HepG2 (cell line): ENCODE measurements around the gene NEURL1B. TPM values are rescaled to one million over a fixed set of nuclear protein-coding genes. Genes with fewer than 3 reads are reported as not detected.

Experiments
- ATAC-seq: fragments of 200-7000 bp; cut with Tn5 transposase; 3 replicates; pipeline ENCODE4 v1.9.1; 2020; ENCODE audit warnings: mild to moderate bottlenecking, moderate library complexity
- BruUV-seq: library from RNA; stranded (reverse); fragments of 400-500 nt; replicated peaks from 2 replicates; lab custom pipeline; 2021; lab: Mats Ljungman, UMichigan
- CTCF ChIA-PET: fragments of 300-600 bp; formaldehyde crosslinking; extraction: SDS; loops from one replicate; lab custom pipeline; 2021; ENCODE audit warnings: low total read pairs, inconsistent platforms, low intra/inter-chr PET ratio; lab: Yijun Ruan, JAX
- POLR2A ChIA-PET: fragments of 350-600 bp; sonication (Branson Sonifier 250); formaldehyde crosslinking; loops from one replicate; lab custom pipeline; 2020; ENCODE audit warnings: antibody characterized with exemption, inconsistent platforms; lab: Yijun Ruan, JAX
- DNase-seq: peaks from one replicate; pipeline ENCODE4 v3.0.0-alpha.2; 2015; ENCODE audit warnings: low spot score
- FAIRE-seq: peaks from 3 replicates; lab custom pipeline; 2011; peaks lifted over from hg19 to GRCh38; lab: Jason Lieb, UNC
- H2AFZ ChIP-seq: one replicate; pipeline ENCODE4 v1.6.1; 2011; ENCODE audit warnings: low read length, inconsistent platforms
- H3K27ac ChIP-seq: fragments of 300-600 bp; 3 replicates; pipeline ENCODE4 v1.8.0; 2011; ENCODE audit warnings: mixed run types, mild to moderate bottlenecking, mixed read lengths, low read length, inconsistent platforms; ENCODE audit not compliant: insufficient read depth; ENCODE audit errors: extremely low read length
- H3K27me3 ChIP-seq, 2 experiments: fragments of 200-600 bp in 1 of 2; 2 replicates in 1 of 2; 3 replicates in 1 of 2; pipeline versions ENCODE4 v1.6.0 to v1.8.0; 2011; ENCODE audit warnings: low read length in 2 of 2, mild to moderate bottlenecking in 2 of 2, moderate library complexity in 2 of 2, inconsistent platforms in 1 of 2; ENCODE audit not compliant: insufficient read depth in 2 of 2, control insufficient read depth in 1 of 2
- H3K36me3 ChIP-seq, 2 experiments: fragments of 200-600 bp in 1 of 2; replicated peaks in 1 of 2; 2 replicates in 1 of 2; 3 replicates in 1 of 2; pipeline versions ENCODE4 v1.5.1 to v1.8.0; 2011; ENCODE audit warnings: low read length in 2 of 2, inconsistent platforms in 1 of 2; ENCODE audit not compliant: insufficient read depth in 2 of 2, control insufficient read depth in 1 of 2
- H3K4me1 ChIP-seq: 2 replicates; pipeline ENCODE4 v1.5.1; 2012; ENCODE audit warnings: low read length, inconsistent platforms; ENCODE audit not compliant: insufficient read depth
- H3K4me2 ChIP-seq: 2 replicates; pipeline ENCODE4 v1.6.0; 2011; ENCODE audit warnings: low read depth, low read length, inconsistent platforms
- H3K4me3 ChIP-seq, 3 experiments: fragments of 200-600 bp in 1 of 3; sonication (generic), shearing (Covaris generic) in 1 of 3; replicated peaks in 1 of 3; 2 replicates each; pipeline ENCODE4 v1.5.1; 2011 to 2016; ENCODE audit warnings: low read length in 3 of 3, inconsistent platforms in 2 of 3, low read depth in 2 of 3, mild to moderate bottlenecking in 2 of 3, control low read depth in 1 of 3, mixed read lengths in 1 of 3; ENCODE audit not compliant: insufficient read depth in 1 of 3
- H3K79me2 ChIP-seq: one replicate; pipeline ENCODE4 v1.6.1; 2011; ENCODE audit warnings: low read length, inconsistent platforms; ENCODE audit not compliant: insufficient read depth
- H3K9ac ChIP-seq: 2 replicates; pipeline ENCODE4 v1.6.0; 2011; ENCODE audit warnings: mild to moderate bottlenecking, low read depth, low read length, inconsistent platforms; ENCODE audit not compliant: insufficient read depth
- H3K9me3 ChIP-seq: 2 replicates; pipeline ENCODE4 v1.5.1; 2012; ENCODE audit warnings: mild to moderate bottlenecking, low read length
- H4K20me1 ChIP-seq: 2 replicates; pipeline ENCODE4 v1.6.0; 2011; ENCODE audit warnings: inconsistent platforms, mild to moderate bottlenecking, low read length, moderate library complexity; ENCODE audit not compliant: insufficient read depth
- NONO ChIP-seq, 2 experiments: fragments of 450-650 bp in 1 of 2; sonication (generic) in 1 of 2; formaldehyde crosslinking in 1 of 2; IDR thresholded peaks in 1 of 2; conservative IDR thresholded peaks in 1 of 2; 2 replicates each; pipeline versions ENCODE4 v1.6.1 to v1.8.0; 2017 to 2022; ENCODE audit warnings: mild to moderate bottlenecking in 1 of 2, missing genetic modification reagents in 1 of 2, moderate library complexity in 1 of 2
- SNAPC2 ChIP-seq: sonication (generic); formaldehyde crosslinking; IDR thresholded peaks from 2 replicates; pipeline ENCODE4 v1.8.1; 2022; ENCODE audit warnings: mild to moderate bottlenecking, missing genetic modification reagents
- SP4 ChIP-seq: sonication (generic); formaldehyde crosslinking; IDR thresholded peaks from 2 replicates; pipeline ENCODE4 v1.8.1; 2023; ENCODE audit warnings: mild to moderate bottlenecking, missing genetic modification reagents
- TARDBP ChIP-seq: sonication (generic); formaldehyde crosslinking; IDR thresholded peaks from 2 replicates; pipeline ENCODE4 v1.8.0; 2022; ENCODE audit warnings: mild to moderate bottlenecking, missing genetic modification reagents
- TGIF2 ChIP-seq: IDR thresholded peaks from 2 replicates; pipeline ENCODE4 v1.6.1; 2016; ENCODE audit warnings: control low read depth, missing compliant biosample characterization
- ZBTB7A ChIP-seq: sonication (generic); formaldehyde crosslinking; IDR thresholded peaks from 2 replicates; pipeline ENCODE4 v1.8.0; 2022; ENCODE audit warnings: mild to moderate bottlenecking, missing genetic modification reagents
- ZNF260 ChIP-seq: sonication (generic); formaldehyde crosslinking; IDR thresholded peaks from 2 replicates; pipeline ENCODE4 v1.4.0; 2020; ENCODE audit warnings: missing genetic modification reagents, low read depth, mild to moderate bottlenecking, borderline replicate concordance
- ZNF768 ChIP-seq: sonication (generic); formaldehyde crosslinking; IDR thresholded peaks from 2 replicates; pipeline ENCODE4 v1.4.0; 2020; ENCODE audit warnings: missing genetic modification reagents
- WGBS: methylation state at CpG from one replicate; pipeline ENCODE4 v1.1.6; 2017; ENCODE audit warnings: low lambda C conversion rate; 5-methylcytosine and 5-hydroxymethylcytosine counted together
- in situ Hi-C: cut with HindIII; loops from 2 replicates; pipeline ENCODE4 v1.10.0; 2017; ENCODE audit warnings: low pct_unique_long_range_greater_than_20kb; ENCODE audit not compliant: extremely low pct_ligation_motif_present
- intact Hi-C: fragments of 100-400 bp; cut with micrococcal nuclease; formaldehyde crosslinking; loops from one replicate; pipeline ENCODE4 v1.10.0; 2022; ENCODE audit not compliant: unreplicated experiment
- polyA plus RNA-seq, 8 experiments: library from polyadenylated mRNA; depleted of rRNA in 3 of 8; stranded (reverse) in 7 of 8; unstranded in 1 of 8; fragments of >200 nt; fragmentation: Illumina TruSeq in 4 of 8; extraction: Trizol in 4 of 8; gene quantifications; 2 replicates each; pipeline versions ENCODE4 v1.2.1 to v1.2.3, GENCODE V29; 2011 to 2016; ENCODE audit warnings: low read depth in 4 of 8, missing spikeins in 1 of 8, mixed read lengths in 1 of 8; ENCODE audit not compliant: insufficient read depth in 1 of 8
- total RNA-seq, 5 experiments: library from RNA; depleted of rRNA; stranded (reverse); fragments of >200 nt; fragmentation: Illumina TruSeq; extraction: Trizol; gene quantifications; 2 replicates each; pipeline ENCODE4 v1.2.3, GENCODE V29; 2016; ENCODE audit warnings: low read depth in 1 of 5
- TF ChIP-seq, protein P1 (sequence below), 2 experiments: sonication (generic) in 1 of 2; formaldehyde crosslinking in 1 of 2; IDR thresholded peaks; 2 replicates each; pipeline versions ENCODE4 v1.4.0 to v1.6.1; 2016 to 2020; ENCODE audit warnings: borderline replicate concordance in 1 of 2, low read depth in 1 of 2, mild to moderate bottlenecking in 1 of 2, missing genetic modification reagents in 1 of 2

NEURL1B gene
- total and polyA plus RNA-seq, 2 of the 13 experiments (the other 11 are each of a cell fraction or from before 2014, with no cell fraction given): 0.09 to 0.13 TPM

DNA sequence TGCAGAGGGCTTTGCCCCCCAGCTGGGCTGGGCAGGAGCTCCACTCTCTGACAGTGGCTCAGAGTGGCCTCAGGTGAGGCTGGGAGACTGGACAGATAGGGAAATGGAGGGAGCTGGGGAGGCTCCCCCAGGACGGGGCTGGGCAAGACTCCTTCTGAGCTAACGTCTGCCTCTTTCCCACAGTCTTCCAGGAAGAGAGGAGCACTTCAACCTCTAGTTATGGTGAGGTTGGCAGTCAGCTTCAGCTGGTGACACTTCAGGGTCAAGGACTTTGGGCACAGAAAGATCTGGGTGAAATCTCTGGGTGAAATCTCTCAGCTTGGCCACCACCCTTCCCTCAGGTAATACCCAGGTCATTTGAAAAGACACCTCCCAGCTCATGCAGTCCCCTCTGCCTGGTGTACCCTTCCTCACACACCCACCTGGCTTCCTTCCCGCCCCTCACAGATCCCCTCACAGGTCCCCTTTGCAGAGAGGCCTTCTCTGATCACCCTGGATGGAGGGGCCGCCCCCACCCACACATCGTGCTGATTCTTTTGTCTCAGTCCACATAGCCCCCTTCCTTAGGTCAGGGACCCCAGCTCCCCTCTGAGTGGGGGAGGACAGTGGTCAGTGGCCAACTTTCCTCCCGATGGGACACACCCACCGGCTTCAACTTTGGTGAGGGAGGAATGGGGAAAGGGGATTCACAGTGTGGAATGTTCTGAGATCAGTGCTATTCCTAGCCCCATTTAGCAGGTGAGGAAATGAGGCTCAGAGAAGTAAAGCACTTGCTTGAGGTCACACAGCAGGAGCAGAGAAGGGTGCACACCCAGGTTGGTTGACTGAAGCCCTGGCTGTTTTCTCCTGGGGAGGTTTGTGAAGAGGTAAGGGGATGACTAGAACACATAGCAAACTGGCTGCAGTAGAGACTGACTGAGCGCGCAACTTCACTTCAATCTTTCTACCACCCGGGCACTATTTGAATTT lies 15.8 kb upstream of the NEURL1B start:
- intact Hi-C loops (no loop called here), in situ Hi-C loops (no loop called here)
- BruUV-seq: no TSS peak
- H4K20me1 ChIP-seq: no peaks in the 10 kb centered on the region
- H3K36me3 ChIP-seq: no peaks in the 10 kb centered on the region
- 38% methylated on average over 8 of the region's 10 CpGs for WGBS
- H3K4me3 ChIP-seq: no peak overlapping the region
- H3K27me3 ChIP-seq: peaks cover 12 to 50% of the 10 kb centered on the region in 2 experiments
- H3K4me2 ChIP-seq: no peak overlapping the region
- ATAC-seq (no peak), FAIRE-seq (no peak), DNase-seq (no peak)
- H3K9ac ChIP-seq: no peak overlapping the region
- H3K27ac ChIP-seq: no peak overlapping the region
- H2AFZ ChIP-seq: no peak overlapping the region
- TF ChIP-seq ZNF768 (CRISPR knock-in tag) (peak; percentile 71; the same call in 1 of the 2 replicates), ZBTB7A (CRISPR knock-in tag) (no peak)
- ChIA-PET CTCF (no interaction called here), POLR2A (no interaction called here)
- H3K4me1 ChIP-seq: 0 out of 2 replicates have a peak, but pooled peaks cover 7% of the 10 kb centered on the region
- H3K9me3 ChIP-seq: no peaks in the 10 kb centered on the region
- no peaks in the 10 kb centered on the region for H3K79me2 ChIP-seq

DNA sequence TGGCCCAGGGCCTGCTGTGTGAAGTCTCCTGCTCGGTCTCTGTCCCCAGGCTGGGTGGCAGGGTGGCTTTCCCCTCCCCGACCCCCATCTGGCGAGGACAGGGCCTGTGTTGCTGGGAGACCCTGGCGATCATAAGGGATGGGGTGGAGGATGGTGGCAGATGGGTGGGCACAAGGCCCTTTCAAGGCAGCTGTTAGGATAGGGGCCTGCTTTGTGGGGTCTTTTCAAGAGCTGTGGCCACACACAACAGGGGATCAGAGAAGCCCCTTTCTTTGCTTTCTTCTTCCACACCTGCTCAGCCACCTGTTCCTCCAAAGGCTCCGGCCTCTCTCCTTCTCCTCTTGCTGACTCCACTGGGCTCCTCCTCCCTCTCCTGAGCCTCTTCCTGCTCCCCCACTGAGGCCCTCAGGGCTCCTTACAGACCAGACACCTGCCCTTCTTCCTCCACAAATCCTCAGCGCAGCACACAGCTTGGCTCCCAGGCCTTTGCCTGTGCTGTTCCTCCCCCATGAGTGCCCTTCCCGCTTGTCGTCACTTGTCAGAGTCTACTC lies 15.0 kb upstream of the NEURL1B start:
- Histone ChIP-seq H3K27ac (no peak overlapping the region), H3K4me2 (no peak overlapping the region), H3K4me1 (0 out of 2 replicates have a peak, but pooled peaks cover 7% of the 10 kb centered on the region), H3K4me3 (no peak overlapping the region), H3K36me3 (no peaks in the 10 kb centered on the region), H3K27me3 (peaks cover 12 to 45% of the 10 kb centered on the region in 2 experiments), H3K9me3 (no peaks in the 10 kb centered on the region), H3K79me2 (no peaks in the 10 kb centered on the region), H4K20me1 (no peaks in the 10 kb centered on the region), H2AFZ (no peak overlapping the region), H3K9ac (no peak overlapping the region)
- WGBS: 33% methylated on average over 7 of the region's 8 CpGs
- ChIA-PET POLR2A (no interaction called here), CTCF (no interaction called here)
- ATAC-seq (no peak), DNase-seq (no peak), FAIRE-seq (no peak)
- intact Hi-C loops (no loop called here), in situ Hi-C loops (no loop called here)
- BruUV-seq: no TSS peak
- TF ChIP-seq ZNF260 (no peak), SP4 (CRISPR knock-in tag) (no peak), NONO (IDR thresholded peaks at IDR 0.05) (no peak), NONO (CRISPR knock-in tag; conservative IDR thresholded peaks at IDR 0.05) (no peak), TARDBP (no peak), TGIF2 (no peak), SNAPC2 (CRISPR knock-in tag) (no peak)
- TF ChIP-seq, protein P1, sequence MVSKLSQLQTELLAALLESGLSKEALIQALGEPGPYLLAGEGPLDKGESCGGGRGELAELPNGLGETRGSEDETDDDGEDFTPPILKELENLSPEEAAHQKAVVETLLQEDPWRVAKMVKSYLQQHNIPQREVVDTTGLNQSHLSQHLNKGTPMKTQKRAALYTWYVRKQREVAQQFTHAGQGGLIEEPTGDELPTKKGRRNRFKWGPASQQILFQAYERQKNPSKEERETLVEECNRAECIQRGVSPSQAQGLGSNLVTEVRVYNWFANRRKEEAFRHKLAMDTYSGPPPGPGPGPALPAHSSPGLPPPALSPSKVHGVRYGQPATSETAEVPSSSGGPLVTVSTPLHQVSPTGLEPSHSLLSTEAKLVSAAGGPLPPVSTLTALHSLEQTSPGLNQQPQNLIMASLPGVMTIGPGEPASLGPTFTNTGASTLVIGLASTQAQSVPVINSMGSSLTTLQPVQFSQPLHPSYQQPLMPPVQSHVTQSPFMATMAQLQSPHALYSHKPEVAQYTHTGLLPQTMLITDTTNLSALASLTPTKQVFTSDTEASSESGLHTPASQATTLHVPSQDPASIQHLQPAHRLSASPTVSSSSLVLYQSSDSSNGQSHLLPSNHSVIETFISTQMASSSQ (IDR thresholded peaks at IDR 0.05; ENCODE audit: low read depth): no peak
- TF ChIP-seq, protein P1 (CRISPR knock-in tag; IDR thresholded peaks at IDR 0.05; ENCODE audit: borderline replicate concordance): no peak
